ENCODE measurements around the gene NAA15.
"Not testable (repeated sequence)": the region's sequence is repeated elsewhere in the genome, so short reads cannot be mapped to it uniquely, and the experiment has no call there.

- not testable (repeated sequence) for TF ChIP-seq SIN3A (IDR thresholded peaks at IDR 0.05; ENCODE audit: borderline replicate concordance, insufficient read depth, low read depth, low read length); CTCF (IDR thresholded peaks at IDR 0.05); POLR2AphosphoS5 (IDR thresholded peaks at IDR 0.05; ENCODE audit: low read depth, low read length); TCF7L2 (IDR thresholded peaks at IDR 0.05; ENCODE audit: low read depth, low read length)
- TF ChIP-seq, protein P1, sequence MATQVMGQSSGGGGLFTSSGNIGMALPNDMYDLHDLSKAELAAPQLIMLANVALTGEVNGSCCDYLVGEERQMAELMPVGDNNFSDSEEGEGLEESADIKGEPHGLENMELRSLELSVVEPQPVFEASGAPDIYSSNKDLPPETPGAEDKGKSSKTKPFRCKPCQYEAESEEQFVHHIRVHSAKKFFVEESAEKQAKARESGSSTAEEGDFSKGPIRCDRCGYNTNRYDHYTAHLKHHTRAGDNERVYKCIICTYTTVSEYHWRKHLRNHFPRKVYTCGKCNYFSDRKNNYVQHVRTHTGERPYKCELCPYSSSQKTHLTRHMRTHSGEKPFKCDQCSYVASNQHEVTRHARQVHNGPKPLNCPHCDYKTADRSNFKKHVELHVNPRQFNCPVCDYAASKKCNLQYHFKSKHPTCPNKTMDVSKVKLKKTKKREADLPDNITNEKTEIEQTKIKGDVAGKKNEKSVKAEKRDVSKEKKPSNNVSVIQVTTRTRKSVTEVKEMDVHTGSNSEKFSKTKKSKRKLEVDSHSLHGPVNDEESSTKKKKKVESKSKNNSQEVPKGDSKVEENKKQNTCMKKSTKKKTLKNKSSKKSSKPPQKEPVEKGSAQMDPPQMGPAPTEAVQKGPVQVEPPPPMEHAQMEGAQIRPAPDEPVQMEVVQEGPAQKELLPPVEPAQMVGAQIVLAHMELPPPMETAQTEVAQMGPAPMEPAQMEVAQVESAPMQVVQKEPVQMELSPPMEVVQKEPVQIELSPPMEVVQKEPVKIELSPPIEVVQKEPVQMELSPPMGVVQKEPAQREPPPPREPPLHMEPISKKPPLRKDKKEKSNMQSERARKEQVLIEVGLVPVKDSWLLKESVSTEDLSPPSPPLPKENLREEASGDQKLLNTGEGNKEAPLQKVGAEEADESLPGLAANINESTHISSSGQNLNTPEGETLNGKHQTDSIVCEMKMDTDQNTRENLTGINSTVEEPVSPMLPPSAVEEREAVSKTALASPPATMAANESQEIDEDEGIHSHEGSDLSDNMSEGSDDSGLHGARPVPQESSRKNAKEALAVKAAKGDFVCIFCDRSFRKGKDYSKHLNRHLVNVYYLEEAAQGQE (IDR thresholded peaks at IDR 0.05; ENCODE audit: insufficient read depth in 1 of 2, low read depth in 2 of 2, low read length in 1 of 2), result not testable (repeated sequence)
These were observed 113.4 kb downstream of the NAA15 start for GRCh38 chr4:139414671-139415210.

Data from Panc1 (cell line).